ENCODE data around the gene PAQR5.

GRCh38 chr15:69373406-69373805 is 74.7 kb downstream of the PAQR5 start:
- TF ChIP-seq CTCF (IDR thresholded peaks at IDR 0.05) (no peak), POLR2A (IDR thresholded peaks at IDR 0.05) (no peak)

Data from lower leg skin (tissue), 3 donors.